Astrocyte (in vitro differentiated cells and primary cell): ENCODE data around the gene TMC2. TPM values are rescaled to one million over a fixed set of nuclear protein-coding genes. Genes with fewer than 3 reads are reported as not detected.
A peak's percentile ranks its signal among the peaks of the same experiment; 100 is the strongest.

Source experiments
- DNase-seq: peaks from one replicate; pipeline ENCODE4 v3.0.0-alpha.2; 2010; ENCODE audit warnings: low read depth
- FAIRE-seq: peaks from 2 replicates; lab custom pipeline; 2011; peaks lifted over from hg19 to GRCh38; lab: Jason Lieb, UNC
- H2AFZ ChIP-seq: 2 replicates; pipeline ENCODE4 v1.6.0; 2012; ENCODE audit warnings: low read depth, low read length, inconsistent platforms
- H3K27ac ChIP-seq: 2 replicates; pipeline ENCODE4 v1.5.1; 2011; ENCODE audit warnings: low read depth, low read length, inconsistent platforms
- H3K27me3 ChIP-seq: 2 replicates; pipeline ENCODE4 v1.6.0; 2011; ENCODE audit warnings: low read length, inconsistent platforms; ENCODE audit not compliant: insufficient read depth
- H3K36me3 ChIP-seq: 2 replicates; pipeline ENCODE4 v1.5.1; 2011; ENCODE audit warnings: low read length, inconsistent platforms; ENCODE audit not compliant: insufficient read depth
- H3K4me1 ChIP-seq: 2 replicates; pipeline ENCODE4 v1.5.1; 2011; ENCODE audit warnings: low read length, inconsistent platforms; ENCODE audit not compliant: insufficient read depth
- H3K4me2 ChIP-seq: 2 replicates; pipeline ENCODE4 v1.6.0; 2012; ENCODE audit warnings: low read length, inconsistent platforms
- H3K4me3 ChIP-seq: 2 replicates; pipeline ENCODE4 v1.5.1; 2011; ENCODE audit warnings: low read depth, mild to moderate bottlenecking, low read length, inconsistent platforms; ENCODE audit not compliant: insufficient read depth
- H3K79me2 ChIP-seq: 2 replicates; pipeline ENCODE4 v1.6.0; 2012; ENCODE audit warnings: mild to moderate bottlenecking, low read length, inconsistent platforms; ENCODE audit not compliant: insufficient read depth
- H3K9ac ChIP-seq: 2 replicates; pipeline ENCODE4 v1.6.0; 2012; ENCODE audit warnings: mild to moderate bottlenecking, low read length, inconsistent platforms
- H3K9me3 ChIP-seq: 2 replicates; pipeline ENCODE4 v1.5.1; 2012; ENCODE audit warnings: low read depth, mild to moderate bottlenecking, low read length, inconsistent platforms; ENCODE audit not compliant: insufficient read depth
- H4K20me1 ChIP-seq: 2 replicates; pipeline ENCODE4 v1.6.0; 2012; ENCODE audit warnings: low read length, inconsistent platforms; ENCODE audit not compliant: insufficient read depth
- H3K27ac Mint-ChIP-seq: one replicate; pipeline ENCODE4 v1.8.0; 2021; ENCODE audit warnings: mild to moderate bottlenecking, mixed read lengths; ENCODE audit not compliant: unreplicated experiment
- H3K27me3 Mint-ChIP-seq: one replicate; pipeline ENCODE4 v1.8.0; 2021; ENCODE audit warnings: low read depth, mixed read lengths; ENCODE audit not compliant: unreplicated experiment
- H3K36me3 Mint-ChIP-seq: one replicate; pipeline ENCODE4 v1.8.0; 2021; ENCODE audit warnings: low read depth, mixed read lengths; ENCODE audit not compliant: unreplicated experiment
- H3K4me1 Mint-ChIP-seq: one replicate; pipeline ENCODE4 v1.8.0; 2021; ENCODE audit warnings: low read depth, mixed read lengths; ENCODE audit not compliant: unreplicated experiment
- H3K4me3 Mint-ChIP-seq: one replicate; pipeline ENCODE4 v1.8.0; 2021; ENCODE audit warnings: mild to moderate bottlenecking, moderate library complexity, mixed read lengths; ENCODE audit not compliant: unreplicated experiment
- H3K9me3 Mint-ChIP-seq: one replicate; pipeline ENCODE4 v1.8.0; 2021; ENCODE audit warnings: mild to moderate bottlenecking, mixed read lengths; ENCODE audit not compliant: unreplicated experiment
- CTCF ChIP-seq: IDR thresholded peaks from 2 replicates; pipeline ENCODE4 v1.5.1; 2011; ENCODE audit warnings: low read depth, mild to moderate bottlenecking, inconsistent platforms, low read length, moderate library complexity; ENCODE audit not compliant: insufficient read depth
- EZH2 ChIP-seq: IDR thresholded peaks from 2 replicates; pipeline ENCODE4 v1.6.1; 2012; ENCODE audit warnings: mild to moderate bottlenecking, low read length, inconsistent platforms; ENCODE audit not compliant: insufficient read depth
- total RNA-seq: library from RNA; stranded (reverse); gene quantifications from 2 replicates; pipeline ENCODE4 v1.2.1, GENCODE V29; 2021

TMC2 gene
- total RNA-seq, 1 donor from 2014 or later: not detected

GRCh38 chr20:2619961-2620595, 83.7 kb downstream of the TMC2 start:
- Histone ChIP-seq H3K9ac (no peak overlapping the region), H3K36me3 (no peaks in the 10 kb centered on the region), H4K20me1 (no peaks in the 10 kb centered on the region), H3K79me2 (no peaks in the 10 kb centered on the region), H3K4me1 (no peaks in the 10 kb centered on the region), H3K4me3 (no peak overlapping the region), H3K27me3 (no peaks in the 10 kb centered on the region), H2AFZ (no peak overlapping the region), H3K4me2 (no peak overlapping the region), H3K9me3 (peaks cover 10% of the 10 kb centered on the region), H3K27ac (no peak overlapping the region)
- DNase-seq: peak; percentile 10
- H3K36me3 Mint-ChIP-seq: peaks cover 3% of the 10 kb centered on the region
- no peak overlapping the region for H3K4me3 Mint-ChIP-seq
- TF ChIP-seq EZH2 (no peak), CTCF (no peak)
- H3K9me3 Mint-ChIP-seq: peaks cover 40% of the 10 kb centered on the region
- H3K27me3 Mint-ChIP-seq: peaks cover 7% of the 10 kb centered on the region
- peaks cover 3% of the 10 kb centered on the region for H3K4me1 Mint-ChIP-seq
- no peak for FAIRE-seq
- peak overlapping the region; percentile 29 for H3K27ac Mint-ChIP-seq

- H3K4me3 ChIP-seq: no peak overlapping the region
- H3K27ac ChIP-seq: no peak overlapping the region
- no peaks in the 10 kb centered on the region for H3K27me3 Mint-ChIP-seq
- no peak for FAIRE-seq
- H3K79me2 ChIP-seq: no peaks in the 10 kb centered on the region
- peaks cover 18% of the 10 kb centered on the region for H3K9me3 ChIP-seq
- H3K4me3 Mint-ChIP-seq: no peak overlapping the region
- no peaks in the 10 kb centered on the region for H4K20me1 ChIP-seq
- H2AFZ ChIP-seq: no peak overlapping the region
- no peaks in the 10 kb centered on the region for H3K36me3 ChIP-seq
- DNase-seq: no peak
- TF ChIP-seq EZH2: no peak
- no peak for TF ChIP-seq CTCF
- H3K36me3 Mint-ChIP-seq: peaks cover 2% of the 10 kb centered on the region
- H3K27me3 ChIP-seq: no peaks in the 10 kb centered on the region
- H3K9ac ChIP-seq: no peak overlapping the region
- H3K4me1 ChIP-seq: no peaks in the 10 kb centered on the region
- H3K27ac Mint-ChIP-seq: no peak overlapping the region
- H3K4me2 ChIP-seq: no peak overlapping the region
- H3K4me1 Mint-ChIP-seq: peaks cover 3% of the 10 kb centered on the region
- H3K9me3 Mint-ChIP-seq: peaks cover 34% of the 10 kb centered on the region
Observed at GRCh38 chr20:2624190-2624589, 87.8 kb downstream of the TMC2 start.

- no peaks in the 10 kb centered on the region for H3K4me1 ChIP-seq
- H3K79me2 ChIP-seq: no peaks in the 10 kb centered on the region
- no peak overlapping the region for H3K4me3 ChIP-seq
- peaks cover 3% of the 10 kb centered on the region for H3K4me1 Mint-ChIP-seq
- no peak overlapping the region for H3K27ac ChIP-seq
- H3K9me3 ChIP-seq: peaks cover 13% of the 10 kb centered on the region
- H3K27me3 Mint-ChIP-seq: no peaks in the 10 kb centered on the region
- no peak for TF ChIP-seq EZH2
- TF ChIP-seq CTCF: no peak
- no peaks in the 10 kb centered on the region for H4K20me1 ChIP-seq
- no peak overlapping the region for H3K4me2 ChIP-seq
- no peak for DNase-seq
- H3K4me3 Mint-ChIP-seq: no peak overlapping the region
- no peaks in the 10 kb centered on the region for H3K27me3 ChIP-seq
- H3K9ac ChIP-seq: no peak overlapping the region
- H3K36me3 Mint-ChIP-seq: no peaks in the 10 kb centered on the region
- peaks cover 26% of the 10 kb centered on the region for H3K9me3 Mint-ChIP-seq
- no peak overlapping the region for H2AFZ ChIP-seq
- H3K27ac Mint-ChIP-seq: no peak overlapping the region
- FAIRE-seq: no peak
- no peaks in the 10 kb centered on the region for H3K36me3 ChIP-seq
Observed at GRCh38 chr20:2625062-2625461, 88.7 kb downstream of the TMC2 start.
